Activated CD4-positive, alpha-beta T cell treated with anti-CD3 and anti-CD28 coated beads, Interleukin-2, amount 10 ng/mL, durations not matched to agents 7 days and 5 days (primary cell): Measurements from ENCODE around the gene DIDO1. TPM values are rescaled to one million over a fixed set of nuclear protein-coding genes. Genes with fewer than 3 reads are reported as not detected.

Source experiments
- CTCF ChIA-PET: fragments of 350-600 bp; sonication (Branson Sonifier 250); formaldehyde crosslinking; loops from one replicate; lab custom pipeline; 2021; ENCODE audit warnings: antibody characterized with exemption; lab: Charles Lee
- POLR2A ChIA-PET: fragments of 350-600 bp; sonication (Branson Sonifier 250); formaldehyde crosslinking; loops from one replicate; lab custom pipeline; 2021; ENCODE audit warnings: antibody characterized with exemption; lab: Charles Lee
- DNase-seq: peaks from one replicate; pipeline ENCODE4 v3.0.0-alpha.2; 2020
- H3K27ac Mint-ChIP-seq: one replicate; pipeline ENCODE4 v1.8.0; 2021; ENCODE audit warnings: mild to moderate bottlenecking, moderate library complexity, mixed read lengths
- H3K27me3 Mint-ChIP-seq: one replicate; pipeline ENCODE4 v1.8.0; 2021; ENCODE audit warnings: mixed read lengths
- H3K36me3 Mint-ChIP-seq: one replicate; pipeline ENCODE4 v1.8.0; 2021; ENCODE audit warnings: low read depth, mixed read lengths
- H3K4me1 Mint-ChIP-seq: one replicate; pipeline ENCODE4 v1.8.0; 2021; ENCODE audit warnings: mixed read lengths
- H3K4me3 Mint-ChIP-seq: one replicate; pipeline ENCODE4 v1.8.0; 2021; ENCODE audit warnings: mild to moderate bottlenecking, moderate library complexity, mixed read lengths
- H3K9me3 Mint-ChIP-seq: one replicate; pipeline ENCODE4 v1.8.0; 2021; ENCODE audit warnings: mixed read lengths
- total RNA-seq, 2 experiments: library from RNA; stranded (reverse); gene quantifications; one replicate each; pipeline ENCODE4 v1.2.3, GENCODE V29; 2021

The DIDO1 gene
- total RNA-seq, 2 experiments from 2014 or later, result 78.3 to 79.4 TPM

DNA sequence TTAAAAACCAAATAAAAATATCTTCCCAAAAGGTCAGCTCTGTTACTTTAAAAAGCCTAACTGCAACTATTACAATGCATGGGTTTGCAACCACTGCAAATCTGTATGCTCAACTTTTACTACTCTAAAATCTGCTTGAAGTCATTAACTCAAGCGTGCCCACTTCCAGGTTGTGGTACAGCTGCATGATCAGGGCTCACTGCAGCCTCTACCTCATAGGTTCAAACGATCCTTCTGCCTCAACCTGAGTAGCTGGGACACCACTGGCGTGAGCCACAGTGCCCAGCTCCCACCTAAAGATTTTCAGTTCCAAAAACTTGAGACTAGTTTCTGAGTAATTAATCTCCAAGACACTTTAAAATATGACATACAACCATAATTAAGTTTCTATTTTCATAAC lies 8.2 kb downstream of the DIDO1 start:
- DNase-seq, result peak; percentile 72
- Mint-ChIP-seq H3K9me3 (no peaks in the 10 kb centered on the region), H3K27me3 (no peaks in the 10 kb centered on the region), H3K27ac (peak overlapping the region; percentile 90), H3K4me1 (peaks cover 80% of the 10 kb centered on the region), H3K36me3 (peaks cover 22% of the 10 kb centered on the region), H3K4me3 (peak overlapping the region; percentile 77)
- ChIA-PET POLR2A (interaction anchor here (0.7 to 1.4 kb wide), 3 partner anchors 17 to 24 kb away, joined by 3 to 4 read pairs (median 3); partner anchors contain the start of gene GID8), CTCF (interaction anchor here (0.8 to 3.7 kb wide), 8 partner anchors 9 to 91 kb away, joined by 3 to 24 read pairs (median 4); partner anchors contain the start of gene GID8)

DNA sequence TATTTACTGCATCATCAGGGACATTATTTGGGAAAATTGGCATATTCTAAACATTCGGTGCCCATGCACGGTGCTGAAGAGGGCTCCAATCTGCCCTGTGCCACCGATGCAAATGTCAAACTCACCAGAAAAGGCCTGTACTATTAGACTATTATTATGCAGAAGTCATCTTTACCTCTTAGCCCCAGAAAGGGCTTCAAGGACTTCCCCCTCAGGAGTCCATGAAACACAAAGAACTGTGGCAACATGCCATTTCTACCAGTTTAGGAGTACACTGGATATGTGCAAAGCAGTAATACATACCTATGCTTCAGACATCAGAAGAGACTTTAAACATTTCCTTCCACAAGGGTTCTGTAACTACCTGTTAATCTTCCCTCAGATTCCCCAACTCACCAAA lies 8.6 kb downstream of the DIDO1 start:
- CTCF ChIA-PET, result interaction anchor here (0.8 to 3.7 kb wide), 6 partner anchors 9 to 91 kb away, joined by 3 to 24 read pairs (median 4); partner anchors contain the start of gene GID8
- no peak for DNase-seq
- Mint-ChIP-seq H3K4me1 (peaks cover 77% of the 10 kb centered on the region), H3K27me3 (no peaks in the 10 kb centered on the region), H3K36me3 (peaks cover 24% of the 10 kb centered on the region), H3K27ac (peak overlapping the region; percentile 90), H3K9me3 (no peaks in the 10 kb centered on the region), H3K4me3 (peak overlapping the region; percentile 77)
- POLR2A ChIA-PET, result interaction anchor here (0.7 to 1.4 kb wide), 3 partner anchors 18 to 23 kb away, joined by 3 to 4 read pairs (median 3); partner anchors contain the start of gene GID8

- CTCF ChIA-PET, result interaction anchor here (1.6 kb wide), 2 partner anchors 8 to 13 kb away, joined by 3 to 7 read pairs; no protein-coding TSS in a partner anchor
- H3K4me3 Mint-ChIP-seq, result peak overlapping the region; percentile 77
- peaks cover 69% of the 10 kb centered on the region for H3K4me1 Mint-ChIP-seq
- POLR2A ChIA-PET, result interaction anchor here (0.7 kb wide), 1 partner anchor 8 kb away, joined by 3 read pairs; no protein-coding TSS in a partner anchor
- DNase-seq, result no peak
- H3K36me3 Mint-ChIP-seq, result peaks cover 25% of the 10 kb centered on the region
- H3K9me3 Mint-ChIP-seq, result no peaks in the 10 kb centered on the region
- H3K27me3 Mint-ChIP-seq, result no peaks in the 10 kb centered on the region
- H3K27ac Mint-ChIP-seq, result peak overlapping the region; percentile 90
These were observed 9.4 kb downstream of the DIDO1 start for GRCh38 chr20:62916703-62917476.

DNA sequence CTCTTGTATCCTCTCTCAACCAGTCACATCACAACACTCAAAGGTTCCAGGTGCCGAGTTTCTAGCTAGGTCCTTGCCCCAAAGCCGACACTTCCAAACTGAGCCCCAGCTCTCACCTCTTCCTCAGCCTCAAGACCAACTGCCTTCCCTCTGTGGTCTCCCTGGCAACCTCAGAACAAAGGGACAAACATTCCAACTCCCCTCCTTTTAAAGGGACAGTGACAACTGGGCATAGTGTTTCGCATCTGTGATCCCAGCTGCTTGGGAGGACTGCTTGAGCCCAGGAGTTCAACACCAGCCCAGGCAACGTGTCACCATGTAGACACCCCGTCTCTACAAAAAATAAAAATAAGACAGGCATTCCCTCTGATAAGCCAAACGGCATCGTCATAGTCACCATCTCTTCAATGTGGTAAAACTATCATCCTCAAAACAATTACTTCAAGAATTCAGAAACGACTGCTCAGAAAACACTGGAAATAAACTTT lies 11.3 kb downstream of the DIDO1 start:
- CTCF ChIA-PET, result interaction anchor here (1.2 to 1.6 kb wide), 3 partner anchors 9 to 58 kb away, joined by 3 to 4 read pairs (median 3); no protein-coding TSS in a partner anchor
- Mint-ChIP-seq H3K4me1 (peaks cover 62% of the 10 kb centered on the region), H3K27ac (peak overlapping the region; percentile 71), H3K27me3 (no peaks in the 10 kb centered on the region), H3K4me3 (peak overlapping the region; percentile 24), H3K36me3 (peaks cover 40% of the 10 kb centered on the region), H3K9me3 (no peaks in the 10 kb centered on the region)
- DNase-seq, result peak; percentile 51
- POLR2A ChIA-PET, result interaction anchor here (0.7 kb wide), 1 partner anchor 11 kb away, joined by 3 read pairs; no protein-coding TSS in a partner anchor

GRCh38 chr20:62914436-62914835 lies 11.9 kb downstream of the DIDO1 start:
- peaks cover 60% of the 10 kb centered on the region for H3K4me1 Mint-ChIP-seq
- H3K27me3 Mint-ChIP-seq, result no peaks in the 10 kb centered on the region

DNA sequence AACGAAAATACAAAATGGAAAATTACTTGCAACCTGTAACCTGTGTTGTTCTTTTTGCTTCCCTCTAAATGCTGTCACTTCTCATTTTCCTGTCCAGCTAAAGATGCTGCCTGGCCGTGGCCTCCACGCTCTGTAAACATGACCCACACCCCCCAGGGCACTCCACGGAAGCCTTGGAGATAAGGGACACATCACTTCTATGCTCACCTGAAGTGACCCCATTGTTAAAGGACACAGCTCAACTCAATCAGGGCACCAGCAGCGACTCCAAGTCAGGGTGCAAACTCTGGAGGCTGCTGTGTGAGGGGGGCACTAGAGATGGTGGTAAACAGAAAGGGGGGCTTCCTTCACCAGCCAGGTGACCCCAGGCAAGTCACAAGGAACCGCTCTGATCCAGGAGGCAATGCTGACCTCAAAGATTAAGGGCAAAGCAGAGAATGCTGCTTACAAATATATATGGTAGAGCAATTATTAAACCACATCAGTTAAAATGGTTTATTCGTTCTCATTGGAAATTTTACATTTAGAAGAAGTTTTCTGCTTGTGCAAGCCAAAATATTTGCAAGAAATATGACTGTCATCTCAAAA lies 13.2 kb downstream of the DIDO1 start:
- Mint-ChIP-seq H3K9me3 (no peaks in the 10 kb centered on the region), H3K4me3 (no peak overlapping the region), H3K27ac (no peak overlapping the region), H3K36me3 (peaks cover 50% of the 10 kb centered on the region), H3K27me3 (no peaks in the 10 kb centered on the region), H3K4me1 (peaks cover 54% of the 10 kb centered on the region)
- CTCF ChIA-PET, result interaction anchor here (1.1 to 1.6 kb wide), 3 partner anchors 14 to 41 kb away, joined by 3 read pairs; no protein-coding TSS in a partner anchor
- POLR2A ChIA-PET, result interaction anchor here (0.7 kb wide), 1 partner anchor 102 kb away, joined by 5 read pairs; no protein-coding TSS in a partner anchor
- no peak for DNase-seq

More at GRCh38 chr20:62914436-62914835, 11.9 kb downstream of the DIDO1 start:
- no peak overlapping the region for H3K4me3 Mint-ChIP-seq
- peaks cover 43% of the 10 kb centered on the region for H3K36me3 Mint-ChIP-seq
- H3K27ac Mint-ChIP-seq, result no peak overlapping the region
- no peak for DNase-seq
- ChIA-PET CTCF (interaction anchor here (1.2 to 1.6 kb wide), 4 partner anchors 8 to 58 kb away, joined by 3 to 4 read pairs (median 3); no protein-coding TSS in a partner anchor), POLR2A (interaction anchor here (0.7 kb wide), 1 partner anchor 11 kb away, joined by 3 read pairs; no protein-coding TSS in a partner anchor)
- H3K9me3 Mint-ChIP-seq, result no peaks in the 10 kb centered on the region

GRCh38 chr20:62911701-62912280 lies 14.5 kb downstream of the DIDO1 start:
- peaks cover 45% of the 10 kb centered on the region for H3K4me1 Mint-ChIP-seq
- H3K9me3 Mint-ChIP-seq, result no peaks in the 10 kb centered on the region
- H3K27me3 Mint-ChIP-seq, result no peaks in the 10 kb centered on the region
- ChIA-PET POLR2A (no interaction called here), CTCF (interaction anchor here (0.7 to 1.6 kb wide), 6 partner anchors 9 to 19 kb away, joined by 3 to 4 read pairs (median 3); no protein-coding TSS in a partner anchor)
- H3K27ac Mint-ChIP-seq, result no peak overlapping the region
- DNase-seq, result no peak
- peaks cover 55% of the 10 kb centered on the region for H3K36me3 Mint-ChIP-seq
- H3K4me3 Mint-ChIP-seq, result no peak overlapping the region

DNA sequence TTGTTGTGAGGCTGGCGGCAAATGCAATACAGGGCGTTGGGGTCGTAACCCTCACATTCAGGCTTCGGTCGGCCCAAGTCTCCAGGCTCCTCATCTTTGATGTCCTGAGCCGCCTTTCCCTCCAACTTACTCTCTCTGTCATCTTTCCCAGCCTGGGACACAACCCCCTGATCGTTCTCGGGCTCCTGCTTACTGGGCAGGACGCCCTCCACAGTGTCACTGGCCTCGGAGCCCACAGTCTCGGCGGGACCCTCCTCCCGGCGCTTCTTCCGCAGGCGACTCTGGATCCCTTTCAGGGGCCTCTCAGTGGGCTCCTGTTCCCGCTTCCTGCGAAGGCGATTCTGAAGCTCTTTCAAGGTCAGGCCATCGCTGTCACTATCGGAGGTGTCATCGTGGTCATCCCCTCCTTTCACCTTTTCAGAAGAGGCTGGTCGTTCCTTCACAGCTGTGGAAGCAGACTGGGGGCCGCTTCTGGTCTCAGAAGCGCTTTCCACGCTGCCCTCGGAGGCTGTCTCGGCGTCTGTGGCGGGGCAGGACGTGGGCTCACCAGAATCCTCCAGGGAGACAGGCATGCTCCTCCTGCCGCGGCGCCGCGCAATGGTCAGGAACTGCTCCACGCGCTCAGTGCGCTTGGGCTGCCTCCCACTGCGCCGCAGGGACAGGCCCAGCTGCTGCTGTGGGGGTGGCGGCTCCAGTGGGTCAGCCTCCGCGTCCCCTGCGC lies 15.4 kb downstream of the DIDO1 start:
- ChIA-PET POLR2A (no interaction called here), CTCF (interaction anchor here (1.4 kb wide), 2 partner anchors 10 to 11 kb away, joined by 3 to 4 read pairs; no protein-coding TSS in a partner anchor)
- Mint-ChIP-seq H3K4me3 (no peak overlapping the region), H3K9me3 (no peaks in the 10 kb centered on the region), H3K27ac (no peak overlapping the region), H3K4me1 (peaks cover 39% of the 10 kb centered on the region), H3K27me3 (no peaks in the 10 kb centered on the region), H3K36me3 (peaks cover 60% of the 10 kb centered on the region)
- DNase-seq, result no peak

- Mint-ChIP-seq H3K27me3 (no peaks in the 10 kb centered on the region), H3K9me3 (no peaks in the 10 kb centered on the region), H3K36me3 (peaks cover 65% of the 10 kb centered on the region), H3K27ac (no peak overlapping the region), H3K4me3 (no peak overlapping the region), H3K4me1 (peaks cover 33% of the 10 kb centered on the region)
- CTCF ChIA-PET, result interaction anchor here (1.1 to 1.4 kb wide), 2 partner anchors 11 to 99 kb away, joined by 3 to 4 read pairs; no protein-coding TSS in a partner anchor
- POLR2A ChIA-PET, result no interaction called here
- no peak for DNase-seq
These were observed 16.0 kb downstream of the DIDO1 start for GRCh38 chr20:62910217-62910766.

GRCh38 chr20:62908971-62909791 lies 17.1 kb downstream of the DIDO1 start:
- Mint-ChIP-seq H3K36me3 (peaks cover 75% of the 10 kb centered on the region), H3K27me3 (no peaks in the 10 kb centered on the region), H3K4me1 (peaks cover 29% of the 10 kb centered on the region), H3K27ac (peak overlapping the region; percentile 36), H3K4me3 (no peak overlapping the region), H3K9me3 (no peaks in the 10 kb centered on the region)
- CTCF ChIA-PET, result interaction anchor here (1.1 to 3.3 kb wide), 2 partner anchors 10 to 100 kb away, joined by 3 to 24 read pairs; no protein-coding TSS in a partner anchor
- POLR2A ChIA-PET, result no interaction called here
- no peak for DNase-seq
